Endothelial cell of umbilical vein (primary cell): ENCODE results near the gene C11orf21.

Experiments
- CTCF ChIP-seq, 2 donors: IDR thresholded peaks; 1 replicate in 1 of 2; 2 replicates in 1 of 2; pipeline ENCODE4 v1.5.1; 2011; ENCODE audit warnings: low read length in 2 of 2, mild to moderate bottlenecking in 2 of 2, moderate library complexity in 2 of 2, control low read depth in 1 of 2, inconsistent platforms in 1 of 2, low read depth in 1 of 2; ENCODE audit not compliant: insufficient read depth in 1 of 2; ENCODE audit errors: extremely low read depth in 1 of 2
- POLR2A ChIP-seq: IDR thresholded peaks from 2 replicates; pipeline ENCODE4 v1.6.1; 2012; ENCODE audit warnings: low read depth, mild to moderate bottlenecking, control low read depth, low read length
- TF ChIP-seq, protein P1 (sequence below): IDR thresholded peaks from 2 replicates; pipeline ENCODE4 v1.6.1; 2011; ENCODE audit not compliant: insufficient read depth, insufficient read length

DNA sequence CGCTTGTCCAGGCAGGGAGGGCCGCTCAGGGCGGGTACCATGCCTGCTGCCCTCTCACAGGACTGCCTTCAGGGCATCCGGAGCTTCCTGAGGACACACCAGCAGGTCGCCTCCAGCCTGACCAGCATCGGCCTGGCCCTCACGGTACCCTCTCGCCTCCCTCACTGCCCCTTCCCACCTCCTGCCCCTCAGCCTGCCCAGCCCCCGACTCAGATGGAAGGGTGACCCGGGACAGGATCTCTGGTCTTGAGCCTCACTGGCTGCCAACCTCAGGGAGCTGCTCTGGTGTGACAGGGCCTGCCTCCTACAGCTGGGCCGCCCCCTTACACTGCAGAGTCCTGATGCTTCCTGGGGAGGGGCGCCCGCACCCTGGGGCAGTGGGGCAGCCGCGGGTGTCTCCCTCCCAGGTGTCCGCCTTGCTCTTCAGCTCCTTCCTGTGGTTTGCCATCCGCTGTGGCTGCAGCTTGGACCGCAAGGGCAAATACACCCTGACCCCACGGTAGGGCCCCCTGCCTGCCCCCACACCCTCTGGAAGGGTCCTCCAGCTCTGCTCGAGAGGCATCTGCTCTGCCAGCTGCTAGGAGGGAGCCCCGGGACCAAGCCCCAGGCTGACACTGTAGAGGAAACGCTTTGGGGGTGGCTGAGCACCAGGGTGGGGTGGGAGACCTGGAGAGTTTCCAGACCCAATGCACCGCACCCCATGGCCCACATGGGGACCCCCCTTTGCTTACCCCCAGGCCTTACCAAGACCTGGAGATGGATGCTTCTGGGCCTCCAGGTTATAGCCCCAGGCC lies 14.6 kb upstream of the C11orf21 start:
- TF ChIP-seq CTCF (IDR thresholded peaks at IDR 0.05; ENCODE audit: extremely low read depth in 1 of 2, insufficient read depth in 1 of 2, low read depth in 1 of 2, low read length in 2 of 2) (no peak), POLR2A (no peak)
- TF ChIP-seq, protein P1, sequence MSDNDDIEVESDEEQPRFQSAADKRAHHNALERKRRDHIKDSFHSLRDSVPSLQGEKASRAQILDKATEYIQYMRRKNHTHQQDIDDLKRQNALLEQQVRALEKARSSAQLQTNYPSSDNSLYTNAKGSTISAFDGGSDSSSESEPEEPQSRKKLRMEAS = no peak
